Stimulated activated naive B cell treated with anti-CD40 and anti-IgM and Interleukin-4, amounts not matched to agents 10 μg/mL and 1 μg/mL and 100 μg/mL, for 72 hours (primary cell): ENCODE data around the gene OR52N5.
A peak's percentile ranks its signal among the peaks of the same experiment; 100 is the strongest.

Experiments used
- ATAC-seq, 2 donors: fragments of 150-1000 bp; cut with Tn5 transposase; replicated peaks; 2 replicates each; pipeline ENCODE4 v1.10.0; 2021; ENCODE audit warnings: moderate library complexity in 1 of 2
- DNase-seq: peaks from one replicate; pipeline ENCODE4 v3.0.0; 2021
- H3K27ac Mint-ChIP-seq: one replicate; pipeline ENCODE4 v1.8.0; 2022; ENCODE audit warnings: mild to moderate bottlenecking, mixed read lengths
- H3K27me3 Mint-ChIP-seq, 2 donors: one replicate each; pipeline ENCODE4 v1.8.0; 2022; ENCODE audit warnings: mixed read lengths in 2 of 2
- H3K36me3 Mint-ChIP-seq, 2 donors: one replicate each; pipeline ENCODE4 v1.8.0; 2022; ENCODE audit warnings: mixed read lengths in 2 of 2, mild to moderate bottlenecking in 1 of 2
- H3K4me1 Mint-ChIP-seq, 2 donors: one replicate each; pipeline ENCODE4 v1.8.0; 2022; ENCODE audit warnings: mixed read lengths in 2 of 2, mild to moderate bottlenecking in 1 of 2
- H3K4me3 Mint-ChIP-seq, 2 donors: one replicate each; pipeline ENCODE4 v1.8.0; 2022; ENCODE audit warnings: mild to moderate bottlenecking in 2 of 2, mixed read lengths in 2 of 2, moderate library complexity in 1 of 2
- H3K9me3 Mint-ChIP-seq, 2 donors: one replicate each; pipeline ENCODE4 v1.8.0; 2022; ENCODE audit warnings: mixed read lengths in 2 of 2, mild to moderate bottlenecking in 1 of 2

The OR52N5 gene

GRCh38 chr11:5783255-5783654, at the start of gene OR52N5:
TSS of gene OR52N5 (minus strand) at chr11:5783355. CDS start at chr11:5778634, 4,721 bp downstream.
- Mint-ChIP-seq H3K27me3 (peaks cover 18 to 20% of the 10 kb centered on the region in 2 donors), H3K4me1 (no peaks in the 10 kb centered on the region), H3K4me3 (no peak within 1 kb of the TSS), H3K27ac (no peak within 1 kb of the TSS), H3K36me3 (no peaks in the 10 kb centered on the region), H3K9me3 (no peaks in the 10 kb centered on the region)
- DNase-seq (no peak), ATAC-seq (no peak)

GRCh38 chr11:5831196-5831829, 48.2 kb upstream of the OR52N5 start:
- Mint-ChIP-seq H3K4me1 (no peaks in the 10 kb centered on the region), H3K27me3 (peaks cover under 1 to 11% of the 10 kb centered on the region in 2 donors), H3K36me3 (no peaks in the 10 kb centered on the region), H3K9me3 (peaks cover 0 to 6% of the 10 kb centered on the region in 2 donors), H3K4me3 (no peak overlapping the region), H3K27ac (no peak overlapping the region)
- ATAC-seq = no peak
- no peak for DNase-seq

GRCh38 chr11:5818245-5818886, 35.2 kb upstream of the OR52N5 start:
- no peak overlapping the region for H3K27ac Mint-ChIP-seq
- H3K9me3 Mint-ChIP-seq = peaks cover 0 to 4% of the 10 kb centered on the region in 2 donors
- peak overlapping the region; percentile 55 to 71 for H3K4me3 Mint-ChIP-seq
- peaks cover 12 to 27% of the 10 kb centered on the region in 2 donors for H3K4me1 Mint-ChIP-seq
- DNase-seq (no peak), ATAC-seq (no peak)
- H3K27me3 Mint-ChIP-seq = no peaks in the 10 kb centered on the region
- H3K36me3 Mint-ChIP-seq = no peaks in the 10 kb centered on the region

- H3K27me3 Mint-ChIP-seq = peaks cover 1 to 9% of the 10 kb centered on the region in 2 donors
- DNase-seq (no peak), ATAC-seq (peak; percentile 92 to 94)
- peaks cover 0 to 4% of the 10 kb centered on the region in 2 donors for H3K9me3 Mint-ChIP-seq
- no peak overlapping the region for H3K4me3 Mint-ChIP-seq
- no peak overlapping the region for H3K27ac Mint-ChIP-seq
- H3K4me1 Mint-ChIP-seq = peaks cover 12 to 27% of the 10 kb centered on the region in 2 donors
- no peaks in the 10 kb centered on the region for H3K36me3 Mint-ChIP-seq
Measured at GRCh38 chr11:5815534-5815933, 32.4 kb upstream of the OR52N5 start.

- DNase-seq (no peak), ATAC-seq (no peak)
- Mint-ChIP-seq H3K27ac (no peak overlapping the region), H3K27me3 (peaks cover 13 to 28% of the 10 kb centered on the region in 2 donors), H3K36me3 (no peaks in the 10 kb centered on the region), H3K4me1 (peaks cover 10 to 21% of the 10 kb centered on the region in 2 donors), H3K9me3 (no peaks in the 10 kb centered on the region), H3K4me3 (no peak overlapping the region)
Measured at GRCh38 chr11:5809905-5810795, 27.0 kb upstream of the OR52N5 start.

GRCh38 chr11:5809122-5809519, 26.0 kb upstream of the OR52N5 start:
- Mint-ChIP-seq H3K4me3 (peak overlapping the region; percentile 88 to 90), H3K4me1 (peaks cover 8 to 15% of the 10 kb centered on the region in 2 donors), H3K27ac (peak overlapping the region; percentile 52), H3K27me3 (peaks cover 17 to 31% of the 10 kb centered on the region in 2 donors), H3K9me3 (peaks cover 2 to 3% of the 10 kb centered on the region in 2 donors), H3K36me3 (peaks cover 0 to 2% of the 10 kb centered on the region in 2 donors)
- DNase-seq (no peak), ATAC-seq (peak; percentile 20 to 23)

GRCh38 chr11:5808500-5809121, 25.5 kb upstream of the OR52N5 start, which contains the start of gene OR52N2:
TSS of gene OR52N2 (plus strand) at chr11:5808924. CDS start at chr11:5820336, 11,412 bp downstream.
- Mint-ChIP-seq H3K27me3 (peaks cover 17 to 33% of the 10 kb centered on the region in 2 donors), H3K4me3 (peak within 1 kb of the TSS; percentile 88 to 90), H3K4me1 (peaks cover 8 to 15% of the 10 kb centered on the region in 2 donors), H3K27ac (peak within 1 kb of the TSS; percentile 52), H3K9me3 (peaks cover 3 to 4% of the 10 kb centered on the region in 2 donors), H3K36me3 (peaks cover 0 to 3% of the 10 kb centered on the region in 2 donors)
- peak; percentile 63 for DNase-seq
- peak; percentile 94 to 96 for ATAC-seq

- H3K36me3 Mint-ChIP-seq = peaks cover 3% of the 10 kb centered on the region in 2 donors
- no peak overlapping the region for H3K27ac Mint-ChIP-seq
- H3K4me1 Mint-ChIP-seq = peaks cover 8 to 15% of the 10 kb centered on the region in 2 donors
- DNase-seq (no peak), ATAC-seq (no peak)
- peak overlapping the region; percentile 11 to 22 for H3K4me3 Mint-ChIP-seq
- peaks cover 6 to 9% of the 10 kb centered on the region in 2 donors for H3K9me3 Mint-ChIP-seq
- H3K27me3 Mint-ChIP-seq = peaks cover 17 to 37% of the 10 kb centered on the region in 2 donors
Measured at GRCh38 chr11:5807580-5807979, 24.4 kb upstream of the OR52N5 start.

GRCh38 chr11:5803982-5804381, 20.8 kb upstream of the OR52N5 start:
- DNase-seq (no peak), ATAC-seq (no peak)
- Mint-ChIP-seq H3K36me3 (peaks cover 3% of the 10 kb centered on the region in 2 donors), H3K4me1 (peaks cover 4 to 9% of the 10 kb centered on the region in 2 donors), H3K9me3 (peaks cover 6 to 9% of the 10 kb centered on the region in 2 donors), H3K27me3 (peaks cover 9 to 23% of the 10 kb centered on the region in 2 donors), H3K4me3 (no peak overlapping the region), H3K27ac (peak overlapping the region; percentile 22)

GRCh38 chr11:5796541-5796940, 13.4 kb upstream of the OR52N5 start:
- Mint-ChIP-seq H3K9me3 (no peaks in the 10 kb centered on the region), H3K4me1 (no peaks in the 10 kb centered on the region), H3K27me3 (peaks cover 12 to 28% of the 10 kb centered on the region in 2 donors), H3K4me3 (no peak overlapping the region), H3K36me3 (no peaks in the 10 kb centered on the region), H3K27ac (no peak overlapping the region)
- DNase-seq = no peak
- no peak for ATAC-seq

- Mint-ChIP-seq H3K36me3 (no peaks in the 10 kb centered on the region), H3K4me1 (no peaks in the 10 kb centered on the region), H3K4me3 (no peak within 1 kb of the TSS), H3K9me3 (no peaks in the 10 kb centered on the region), H3K27ac (no peak within 1 kb of the TSS), H3K27me3 (peaks cover 11 to 16% of the 10 kb centered on the region in 2 donors)
- ATAC-seq = no peak
- DNase-seq = no peak
Measured at GRCh38 chr11:5791165-5791564, 8.0 kb upstream of the OR52N5 start, which contains the start of gene OR52N1. TSS of gene OR52N1 (minus strand) at chr11:5791265. CDS start at chr11:5788816, 2,449 bp downstream.

- H3K4me1 Mint-ChIP-seq = no peaks in the 10 kb centered on the region
- H3K27me3 Mint-ChIP-seq = peaks cover 0 to 5% of the 10 kb centered on the region in 2 donors
- H3K36me3 Mint-ChIP-seq = no peaks in the 10 kb centered on the region
- DNase-seq (no peak), ATAC-seq (no peak)
- H3K27ac Mint-ChIP-seq = no peak overlapping the region
- no peaks in the 10 kb centered on the region for H3K9me3 Mint-ChIP-seq
- no peak overlapping the region for H3K4me3 Mint-ChIP-seq
Measured at GRCh38 chr11:5767056-5767455, 16.1 kb downstream of the OR52N5 start.

- no peak within 1 kb of the TSS for H3K27ac Mint-ChIP-seq
- H3K36me3 Mint-ChIP-seq = peaks cover 0 to 4% of the 10 kb centered on the region in 2 donors
- H3K9me3 Mint-ChIP-seq = no peaks in the 10 kb centered on the region
- H3K4me1 Mint-ChIP-seq = no peaks in the 10 kb centered on the region
- DNase-seq (no peak), ATAC-seq (no peak)
- no peak within 1 kb of the TSS for H3K4me3 Mint-ChIP-seq
- H3K27me3 Mint-ChIP-seq = peaks cover 0 to 6% of the 10 kb centered on the region in 2 donors
Measured at GRCh38 chr11:5753943-5754342, 29.2 kb downstream of the OR52N5 start, which contains the start of gene OR52N4. TSS of gene OR52N4 (plus strand) at chr11:5754243. CDS start at chr11:5754741, 498 bp downstream.
